ENCODE results near the gene OXCT2. TPM values are rescaled to one million over a fixed set of nuclear protein-coding genes. Genes with fewer than 3 reads are reported as not detected.
"Not testable (repeated sequence)": the region's sequence is repeated elsewhere in the genome, so short reads cannot be mapped to it uniquely, and the experiment has no call there.

The OXCT2 gene
- total RNA-seq, 1 experiment from 2014 or later = 1.3 TPM

- ChIA-PET CTCF (interaction anchor here (0.6 to 1.2 kb wide), 5 partner anchors 78 to 1761 kb away, joined by 3 to 5 read pairs (median 4); no protein-coding TSS in a partner anchor), POLR2A (ENCODE audit: unreplicated experiment) (interaction anchor here (0.7 kb wide), 1 partner anchor 19 kb away, joined by 5 read pairs; no protein-coding TSS in a partner anchor)
- no peaks in the 10 kb centered on the region for H3K27me3 ChIP-seq (ENCODE audit: insufficient read depth, low read depth)
- H3K4me3 ChIP-seq = no peak overlapping the region
- peaks cover 16% of the 10 kb centered on the region for H3F3A ChIP-seq (ENCODE audit: insufficient read depth, low read depth)
- H3K9me2 ChIP-seq (ENCODE audit: insufficient read depth) = no peaks in the 10 kb centered on the region
- intact Hi-C loops (cut with micrococcal nuclease; ENCODE audit: unreplicated experiment) = no loop called here
- TF ChIP-seq CTCF (conservative IDR thresholded peaks at IDR 0.05) (no peak), EZH2 (IDR thresholded peaks at IDR 0.05; ENCODE audit: low read depth) (no peak)
- peak overlapping the region; percentile 5; the same call in 1 of the 2 replicates for H3K4me2 ChIP-seq
- H3K79me2 ChIP-seq (ENCODE audit: low read depth) = no peaks in the 10 kb centered on the region
- H3K4me1 ChIP-seq (replicated peaks; ENCODE audit: insufficient read depth) = peaks cover 13% of the 10 kb centered on the region
- H3K36me3 ChIP-seq (ENCODE audit: low read depth) = no peaks in the 10 kb centered on the region
- no peaks in the 10 kb centered on the region for H4K20me1 ChIP-seq (ENCODE audit: insufficient read depth)
- BruUV-seq (replicated peaks) = no TSS peak
- H3K9me3 ChIP-seq (ENCODE audit: insufficient read depth, low read depth) = no peaks in the 10 kb centered on the region
- DNase-seq = no peak
- no peak overlapping the region for H3K27ac ChIP-seq
- no peak overlapping the region for H2AFZ ChIP-seq
Measured at GRCh38 chr1:39800471-39800835, 29.3 kb upstream of the OXCT2 start.

- no peak overlapping the region for H2AFZ ChIP-seq
- no peaks in the 10 kb centered on the region for H4K20me1 ChIP-seq (ENCODE audit: insufficient read depth)
- peaks cover 14% of the 10 kb centered on the region for H3F3A ChIP-seq (ENCODE audit: insufficient read depth, low read depth)
- ChIA-PET CTCF (interaction anchor here (0.6 to 1.9 kb wide), 8 partner anchors 77 to 1761 kb away, joined by 3 to 5 read pairs (median 4); no protein-coding TSS in a partner anchor), POLR2A (ENCODE audit: unreplicated experiment) (no interaction called here)
- H3K9me2 ChIP-seq (ENCODE audit: insufficient read depth) = no peaks in the 10 kb centered on the region
- no peaks in the 10 kb centered on the region for H3K79me2 ChIP-seq (ENCODE audit: low read depth)
- peak overlapping the region; percentile 5; the same call in 1 of the 2 replicates for H3K4me2 ChIP-seq
- peak; percentile 96 for TF ChIP-seq CTCF (conservative IDR thresholded peaks at IDR 0.05)
- TF ChIP-seq EZH2 (IDR thresholded peaks at IDR 0.05; ENCODE audit: low read depth) = no peak
- TSS peak; percentile 94 for BruUV-seq (replicated peaks)
- peak; percentile 82 to 91 for DNase-seq
- no peaks in the 10 kb centered on the region for H3K36me3 ChIP-seq (ENCODE audit: low read depth)
- H3K9me3 ChIP-seq (ENCODE audit: insufficient read depth, low read depth) = no peaks in the 10 kb centered on the region
- H3K27ac ChIP-seq = no peak overlapping the region
- no peaks in the 10 kb centered on the region for H3K27me3 ChIP-seq (ENCODE audit: insufficient read depth, low read depth)
- no peak overlapping the region for H3K4me3 ChIP-seq
- intact Hi-C loops (cut with micrococcal nuclease; ENCODE audit: unreplicated experiment) = loop anchor here (1.0 kb wide), 1 partner anchor 194 kb away; no protein-coding TSS in a partner anchor
- H3K4me1 ChIP-seq (replicated peaks; ENCODE audit: insufficient read depth) = peaks cover 13% of the 10 kb centered on the region
Measured at GRCh38 chr1:39799770-39800470, 28.8 kb upstream of the OXCT2 start.

- not testable (repeated sequence) for H3K9me2 ChIP-seq (ENCODE audit: insufficient read depth); H3K27me3 ChIP-seq (ENCODE audit: insufficient read depth, low read depth); H3K9me3 ChIP-seq (ENCODE audit: insufficient read depth, low read depth); H3K79me2 ChIP-seq (ENCODE audit: low read depth); H3K27ac ChIP-seq; H3K36me3 ChIP-seq (ENCODE audit: low read depth); H4K20me1 ChIP-seq (ENCODE audit: insufficient read depth); H3K4me2 ChIP-seq; H3K4me3 ChIP-seq; H3F3A ChIP-seq (ENCODE audit: insufficient read depth, low read depth); H2AFZ ChIP-seq
- intact Hi-C loops (cut with micrococcal nuclease; ENCODE audit: unreplicated experiment) = loop anchor here (1.0 kb wide), 1 partner anchor 193 kb away; no protein-coding TSS in a partner anchor
- CTCF ChIA-PET = interaction anchor here (0.6 to 1.9 kb wide), 8 partner anchors 9 to 211 kb away, joined by 3 to 7 read pairs (median 5); no protein-coding TSS in a partner anchor
- peak in 1 of 2 experiments; percentile 76 for DNase-seq
- H3K4me1 ChIP-seq (replicated peaks; ENCODE audit: insufficient read depth) = peaks cover 13% of the 10 kb centered on the region
- POLR2A ChIA-PET (ENCODE audit: unreplicated experiment) = interaction anchor here (0.6 kb wide), 2 partner anchors 651 to 656 kb away, joined by 3 to 4 read pairs; no protein-coding TSS in a partner anchor
- BruUV-seq (replicated peaks) = TSS peak; percentile 81
Measured at GRCh38 chr1:39798859-39799769, 28.0 kb upstream of the OXCT2 start.
